ENCODE data around the gene TMEM186.

DNA sequence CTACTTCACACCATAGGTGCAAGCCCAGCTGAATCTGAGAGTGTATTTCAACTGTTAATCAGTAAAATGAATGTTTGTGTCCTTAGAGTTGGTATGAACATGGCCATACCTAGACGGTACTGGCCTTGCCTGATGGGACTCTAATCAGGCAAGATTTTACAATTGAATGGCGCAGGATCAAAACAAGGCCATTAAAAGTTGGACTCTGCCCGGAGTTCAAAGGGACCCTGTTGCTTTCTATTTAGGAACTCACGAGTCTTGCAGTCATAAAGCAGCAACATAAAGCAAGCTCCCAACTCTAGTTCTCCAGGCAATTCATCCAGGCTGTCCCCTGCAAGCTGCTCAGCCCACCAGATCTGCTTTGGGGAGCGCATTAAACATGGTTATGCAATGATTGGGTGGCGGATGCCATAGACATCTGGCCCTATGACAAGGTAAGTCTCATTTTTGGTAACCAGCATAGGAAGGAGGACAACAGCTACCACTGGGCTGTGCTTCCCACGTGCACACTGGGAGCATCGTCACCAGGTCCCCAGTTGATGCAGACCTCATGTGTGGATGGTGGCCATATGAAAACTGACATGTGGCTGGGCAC lies 8.8 kb downstream of the TMEM186 start:
- TF ChIP-seq, protein P1, sequence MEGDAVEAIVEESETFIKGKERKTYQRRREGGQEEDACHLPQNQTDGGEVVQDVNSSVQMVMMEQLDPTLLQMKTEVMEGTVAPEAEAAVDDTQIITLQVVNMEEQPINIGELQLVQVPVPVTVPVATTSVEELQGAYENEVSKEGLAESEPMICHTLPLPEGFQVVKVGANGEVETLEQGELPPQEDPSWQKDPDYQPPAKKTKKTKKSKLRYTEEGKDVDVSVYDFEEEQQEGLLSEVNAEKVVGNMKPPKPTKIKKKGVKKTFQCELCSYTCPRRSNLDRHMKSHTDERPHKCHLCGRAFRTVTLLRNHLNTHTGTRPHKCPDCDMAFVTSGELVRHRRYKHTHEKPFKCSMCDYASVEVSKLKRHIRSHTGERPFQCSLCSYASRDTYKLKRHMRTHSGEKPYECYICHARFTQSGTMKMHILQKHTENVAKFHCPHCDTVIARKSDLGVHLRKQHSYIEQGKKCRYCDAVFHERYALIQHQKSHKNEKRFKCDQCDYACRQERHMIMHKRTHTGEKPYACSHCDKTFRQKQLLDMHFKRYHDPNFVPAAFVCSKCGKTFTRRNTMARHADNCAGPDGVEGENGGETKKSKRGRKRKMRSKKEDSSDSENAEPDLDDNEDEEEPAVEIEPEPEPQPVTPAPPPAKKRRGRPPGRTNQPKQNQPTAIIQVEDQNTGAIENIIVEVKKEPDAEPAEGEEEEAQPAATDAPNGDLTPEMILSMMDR (IDR thresholded peaks at IDR 0.05): no peak
- TF ChIP-seq POLR2A (IDR thresholded peaks at IDR 0.05): no peak

Data from adrenal gland (tissue), 5 donors.